Osteoblast (primary cell): Measurements from ENCODE around the gene NADK. TPM values are rescaled to one million over a fixed set of nuclear protein-coding genes. Genes with fewer than 3 reads are reported as not detected.
A peak's percentile ranks its signal among the peaks of the same experiment; 100 is the strongest.

Experiments used
- DNase-seq: peaks from one replicate; pipeline ENCODE4 v3.0.0; 2011; ENCODE audit warnings: low spot score, mixed read lengths; ENCODE audit not compliant: insufficient read length; ENCODE audit errors: missing footprints
- H2AFZ ChIP-seq: 2 replicates; pipeline ENCODE4 v1.6.0; 2011; ENCODE audit warnings: mild to moderate bottlenecking, low read length
- H3K27ac ChIP-seq: 2 replicates; pipeline ENCODE4 v1.5.1; 2011; ENCODE audit warnings: mild to moderate bottlenecking, low read depth, low read length, moderate library complexity
- H3K27me3 ChIP-seq: 2 replicates; pipeline ENCODE4 v1.6.0; 2012; ENCODE audit warnings: mild to moderate bottlenecking, control low read depth, inconsistent platforms, low read length, moderate library complexity; ENCODE audit not compliant: insufficient read depth
- H3K36me3 ChIP-seq: 2 replicates; pipeline ENCODE4 v1.5.1; 2011; ENCODE audit warnings: mild to moderate bottlenecking, low read length, control low read depth, moderate library complexity; ENCODE audit not compliant: insufficient read depth
- H3K4me1 ChIP-seq: 2 replicates; pipeline ENCODE4 v1.5.1; 2011; ENCODE audit warnings: mild to moderate bottlenecking, low read length, control low read depth, moderate library complexity; ENCODE audit not compliant: insufficient read depth
- H3K4me2 ChIP-seq: 2 replicates; pipeline ENCODE4 v1.6.0; 2011; ENCODE audit warnings: mild to moderate bottlenecking, low read length; ENCODE audit not compliant: insufficient read depth
- H3K4me3 ChIP-seq: fragments of 200-600 bp; sonication (generic); 3 replicates; pipeline ENCODE4 v1.5.1; 2012; ENCODE audit warnings: mild to moderate bottlenecking, low read length, inconsistent platforms; ENCODE audit not compliant: insufficient read depth
- H3K79me2 ChIP-seq: 2 replicates; pipeline ENCODE4 v1.6.0; 2012; ENCODE audit warnings: mild to moderate bottlenecking, low read length, control low read depth, inconsistent platforms; ENCODE audit not compliant: insufficient read depth
- H3K9me3 ChIP-seq: 2 replicates; pipeline ENCODE4 v1.5.1; 2011; ENCODE audit warnings: low read depth, low read length, control low read depth
- H4K20me1 ChIP-seq: 2 replicates; pipeline ENCODE4 v1.6.0; 2012; ENCODE audit warnings: mild to moderate bottlenecking, low read length, control low read depth; ENCODE audit not compliant: insufficient read depth
- CTCF ChIP-seq: IDR thresholded peaks from 2 replicates; pipeline ENCODE4 v1.5.1; 2011; ENCODE audit warnings: mild to moderate bottlenecking, low read depth, low read length, moderate library complexity; ENCODE audit errors: extremely low read depth
- total RNA-seq: library from RNA; depleted of rRNA; stranded (reverse); fragments of >200 nt; gene quantifications from 2 replicates; pipeline ENCODE4 v1.2.3, GENCODE V29; 2012

The NADK gene
- total RNA-seq, 1 donor = 45.6 TPM

GRCh38 chr1:1757422-1758058 is 20.7 kb downstream of the NADK start:
- no peaks in the 10 kb centered on the region for H3K27me3 ChIP-seq
- no peaks in the 10 kb centered on the region for H3K9me3 ChIP-seq
- no peak overlapping the region for H3K27ac ChIP-seq
- H2AFZ ChIP-seq = no peak overlapping the region
- H3K4me1 ChIP-seq = no peaks in the 10 kb centered on the region
- peaks cover 41% of the 10 kb centered on the region for H3K36me3 ChIP-seq
- no peak overlapping the region for H3K4me3 ChIP-seq
- TF ChIP-seq CTCF = no peak
- peak; percentile 22 for DNase-seq
- peaks cover 47% of the 10 kb centered on the region for H3K79me2 ChIP-seq
- peaks cover 10% of the 10 kb centered on the region for H4K20me1 ChIP-seq
- no peak overlapping the region for H3K4me2 ChIP-seq

- Histone ChIP-seq H3K27ac (no peak overlapping the region), H3K9me3 (no peaks in the 10 kb centered on the region), H4K20me1 (peaks cover 10% of the 10 kb centered on the region), H3K4me3 (no peak overlapping the region), H3K4me1 (no peaks in the 10 kb centered on the region), H3K79me2 (peaks cover 42% of the 10 kb centered on the region), H3K4me2 (no peak overlapping the region), H3K36me3 (peaks cover 42% of the 10 kb centered on the region), H2AFZ (no peak overlapping the region), H3K27me3 (no peaks in the 10 kb centered on the region)
- TF ChIP-seq CTCF = no peak
- peak; percentile 48 for DNase-seq
Measured at GRCh38 chr1:1756661-1757421, 21.4 kb downstream of the NADK start.

GRCh38 chr1:1755852-1756251 is 22.4 kb downstream of the NADK start:
- H3K4me2 ChIP-seq = no peak overlapping the region
- peaks cover 10% of the 10 kb centered on the region for H4K20me1 ChIP-seq
- H3K79me2 ChIP-seq = peaks cover 34% of the 10 kb centered on the region
- TF ChIP-seq CTCF = no peak
- H3K27ac ChIP-seq = no peak overlapping the region
- H3K9me3 ChIP-seq = no peaks in the 10 kb centered on the region
- H3K4me1 ChIP-seq = no peaks in the 10 kb centered on the region
- H3K36me3 ChIP-seq = peaks cover 35% of the 10 kb centered on the region
- H3K4me3 ChIP-seq = no peak overlapping the region
- no peak overlapping the region for H2AFZ ChIP-seq
- no peaks in the 10 kb centered on the region for H3K27me3 ChIP-seq
- DNase-seq = peak; percentile 69

GRCh38 chr1:1755426-1755825 is 22.8 kb downstream of the NADK start:
- Histone ChIP-seq H3K27me3 (no peaks in the 10 kb centered on the region), H3K79me2 (peaks cover 29% of the 10 kb centered on the region), H3K36me3 (peaks cover 35% of the 10 kb centered on the region), H4K20me1 (peaks cover 10% of the 10 kb centered on the region), H3K4me3 (no peak overlapping the region), H3K4me1 (no peaks in the 10 kb centered on the region), H3K9me3 (no peaks in the 10 kb centered on the region), H3K4me2 (no peak overlapping the region), H2AFZ (no peak overlapping the region), H3K27ac (no peak overlapping the region)
- peak; percentile 26 for DNase-seq
- TF ChIP-seq CTCF = no peak
